ENCODE measurements around the gene NRIP1.

DNA sequence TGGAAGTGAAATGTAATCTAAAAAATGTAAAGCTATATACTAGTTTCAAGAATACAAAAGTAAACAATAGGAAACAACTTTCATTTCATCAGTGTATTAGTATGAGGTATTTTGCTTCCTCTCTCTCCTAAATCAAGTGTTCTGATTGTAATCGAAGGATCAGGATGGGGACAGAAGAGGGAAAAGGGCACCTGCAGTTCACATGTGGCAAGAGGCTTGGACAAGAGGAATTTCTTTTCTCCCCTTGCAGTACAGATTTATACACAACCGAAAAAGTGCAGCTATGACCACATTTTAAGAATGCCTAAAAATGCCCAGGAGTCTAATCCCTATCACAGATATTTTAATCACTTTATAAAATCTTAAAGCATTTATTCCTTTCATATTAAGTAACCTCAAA, 63.7 kb downstream of the NRIP1 start:
- TF ChIP-seq, protein P1, sequence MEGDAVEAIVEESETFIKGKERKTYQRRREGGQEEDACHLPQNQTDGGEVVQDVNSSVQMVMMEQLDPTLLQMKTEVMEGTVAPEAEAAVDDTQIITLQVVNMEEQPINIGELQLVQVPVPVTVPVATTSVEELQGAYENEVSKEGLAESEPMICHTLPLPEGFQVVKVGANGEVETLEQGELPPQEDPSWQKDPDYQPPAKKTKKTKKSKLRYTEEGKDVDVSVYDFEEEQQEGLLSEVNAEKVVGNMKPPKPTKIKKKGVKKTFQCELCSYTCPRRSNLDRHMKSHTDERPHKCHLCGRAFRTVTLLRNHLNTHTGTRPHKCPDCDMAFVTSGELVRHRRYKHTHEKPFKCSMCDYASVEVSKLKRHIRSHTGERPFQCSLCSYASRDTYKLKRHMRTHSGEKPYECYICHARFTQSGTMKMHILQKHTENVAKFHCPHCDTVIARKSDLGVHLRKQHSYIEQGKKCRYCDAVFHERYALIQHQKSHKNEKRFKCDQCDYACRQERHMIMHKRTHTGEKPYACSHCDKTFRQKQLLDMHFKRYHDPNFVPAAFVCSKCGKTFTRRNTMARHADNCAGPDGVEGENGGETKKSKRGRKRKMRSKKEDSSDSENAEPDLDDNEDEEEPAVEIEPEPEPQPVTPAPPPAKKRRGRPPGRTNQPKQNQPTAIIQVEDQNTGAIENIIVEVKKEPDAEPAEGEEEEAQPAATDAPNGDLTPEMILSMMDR (IDR thresholded peaks at IDR 0.05; ENCODE audit: low read depth, low read length, poor library complexity, severe bottlenecking), result no peak
- TF ChIP-seq EZH2phosphoT487 (IDR thresholded peaks at IDR 0.05; ENCODE audit: borderline replicate concordance, low read length), result no peak

Data from DOHH2 (cell line).